MG63 (cell line): Measurements from ENCODE around the gene WSB2. TPM values are rescaled to one million over a fixed set of nuclear protein-coding genes. Genes with fewer than 3 reads are reported as not detected.
"Not testable (repeated sequence)": the region's sequence is repeated elsewhere in the genome, so short reads cannot be mapped to it uniquely, and the experiment has no call there.

Source experiments
- DNase-seq: peaks from one replicate; pipeline ENCODE4 v3.0.0-alpha.2; 2020
- H3K27me3 ChIP-seq: fragments of 250-450 bp; sonication (Bioruptor Pico); 2 replicates; pipeline ENCODE4 v1.5.1; 2020; ENCODE audit warnings: mild to moderate bottlenecking, moderate library complexity
- H3K36me3 ChIP-seq: fragments of 250-450 bp; sonication (Bioruptor Pico); 2 replicates; pipeline ENCODE4 v1.5.1; 2020; ENCODE audit warnings: mild to moderate bottlenecking, moderate library complexity
- H3K4me3 ChIP-seq: fragments of 250-450 bp; sonication (Bioruptor Pico); 2 replicates; pipeline ENCODE4 v1.5.1; 2020; ENCODE audit warnings: mild to moderate bottlenecking, moderate library complexity
- H3K9me3 ChIP-seq: fragments of 250-450 bp; sonication (Bioruptor Pico); 2 replicates; pipeline ENCODE4 v1.5.1; 2020; ENCODE audit warnings: mild to moderate bottlenecking, moderate library complexity
- total RNA-seq: library from RNA; depleted of rRNA; stranded (reverse); fragments of >200 nt; shearing (Covaris generic); gene quantifications from 2 replicates; pipeline ENCODE4 v1.2.3, GENCODE V29; 2014; ENCODE audit warnings: low replicate concordance

WSB2 gene
- total RNA-seq, 1 experiment from 2014 or later, result 158 TPM

GRCh38 chr12:118022097-118022727 is 38.8 kb downstream of the WSB2 start:
- peaks cover 75% of the 10 kb centered on the region for H3K36me3 ChIP-seq
- DNase-seq, H3K4me3 ChIP-seq, H3K27me3 ChIP-seq, H3K9me3 ChIP-seq: not testable (repeated sequence)

- H3K36me3 ChIP-seq, result peaks cover 55% of the 10 kb centered on the region
- no peaks in the 10 kb centered on the region for H3K27me3 ChIP-seq
- no peak for DNase-seq
- H3K9me3 ChIP-seq, result no peaks in the 10 kb centered on the region
- H3K4me3 ChIP-seq, result no peak overlapping the region
These were observed 40.9 kb downstream of the WSB2 start for GRCh38 chr12:118020036-118020435.

GRCh38 chr12:118017926-118018325 is 43.1 kb downstream of the WSB2 start:
- Histone ChIP-seq H3K36me3 (peaks cover 44% of the 10 kb centered on the region), H3K4me3 (peak overlapping the region; percentile 92), H3K27me3 (no peaks in the 10 kb centered on the region), H3K9me3 (no peaks in the 10 kb centered on the region)
- DNase-seq, result no peak

- DNase-seq, result peak; percentile 96
- Histone ChIP-seq H3K4me3 (peak within 1 kb of the TSS; percentile 92), H3K27me3 (no peaks in the 10 kb centered on the region), H3K36me3 (peaks cover 34% of the 10 kb centered on the region), H3K9me3 (no peaks in the 10 kb centered on the region)
These were observed 44.3 kb downstream of the WSB2 start, which contains the start of gene RFC5 for GRCh38 chr12:118016424-118017264. Gene RFC5 (plus strand): TSS chr12:118016703. CDS start chr12:118016828, 125 bp downstream.

- Histone ChIP-seq H3K36me3 (peaks cover 28% of the 10 kb centered on the region), H3K4me3 (peak overlapping the region; percentile 92; the same call in 1 of the 2 replicates), H3K9me3 (no peaks in the 10 kb centered on the region), H3K27me3 (no peaks in the 10 kb centered on the region)
- no peak for DNase-seq
These were observed 45.0 kb downstream of the WSB2 start for GRCh38 chr12:118015944-118016343.

- no peaks in the 10 kb centered on the region for H3K9me3 ChIP-seq
- H3K4me3 ChIP-seq, result no peak overlapping the region
- H3K36me3 ChIP-seq, result peaks cover 22% of the 10 kb centered on the region
- H3K27me3 ChIP-seq, result no peaks in the 10 kb centered on the region
- DNase-seq, result no peak
These were observed 45.7 kb downstream of the WSB2 start for GRCh38 chr12:118015306-118015705.

- Histone ChIP-seq H3K27me3 (no peaks in the 10 kb centered on the region), H3K36me3 (peaks cover 5% of the 10 kb centered on the region; the same call in 1 of the 2 replicates), H3K9me3 (no peaks in the 10 kb centered on the region), H3K4me3 (no peak overlapping the region)
- no peak for DNase-seq
These were observed 47.7 kb downstream of the WSB2 start for GRCh38 chr12:118013283-118013682.

GRCh38 chr12:118011961-118012360 is 49.0 kb downstream of the WSB2 start:
- H3K36me3 ChIP-seq, result no peaks in the 10 kb centered on the region; the same call in 1 of the 2 replicates
- H3K4me3 ChIP-seq, result no peak overlapping the region
- DNase-seq, result no peak
- no peaks in the 10 kb centered on the region for H3K27me3 ChIP-seq
- no peaks in the 10 kb centered on the region for H3K9me3 ChIP-seq

GRCh38 chr12:118011377-118011776 is 49.6 kb downstream of the WSB2 start:
- Histone ChIP-seq H3K9me3 (no peaks in the 10 kb centered on the region), H3K36me3 (no peaks in the 10 kb centered on the region), H3K27me3 (no peaks in the 10 kb centered on the region), H3K4me3 (no peak overlapping the region)
- no peak for DNase-seq

- Histone ChIP-seq H3K9me3 (no peaks in the 10 kb centered on the region), H3K4me3 (no peak overlapping the region), H3K27me3 (no peaks in the 10 kb centered on the region), H3K36me3 (no peaks in the 10 kb centered on the region)
- no peak for DNase-seq
These were observed 50.1 kb downstream of the WSB2 start for GRCh38 chr12:118010903-118011302.

- DNase-seq, H3K4me3 ChIP-seq, H3K27me3 ChIP-seq, H3K36me3 ChIP-seq, H3K9me3 ChIP-seq: not testable (repeated sequence)
These were observed 61.2 kb downstream of the WSB2 start for GRCh38 chr12:117999806-118000205.

GRCh38 chr12:117998719-117999118 is 62.3 kb downstream of the WSB2 start:
- no peak for DNase-seq
- Histone ChIP-seq H3K9me3 (no peaks in the 10 kb centered on the region), H3K36me3 (no peaks in the 10 kb centered on the region), H3K27me3 (no peaks in the 10 kb centered on the region), H3K4me3 (no peak overlapping the region)

- no peaks in the 10 kb centered on the region for H3K27me3 ChIP-seq
- no peak overlapping the region for H3K4me3 ChIP-seq
- no peaks in the 10 kb centered on the region for H3K36me3 ChIP-seq
- H3K9me3 ChIP-seq, result no peaks in the 10 kb centered on the region
- DNase-seq, result no peak
These were observed 66.2 kb downstream of the WSB2 start for GRCh38 chr12:117994551-117995438.

GRCh38 chr12:117986705-117987469 is 74.1 kb downstream of the WSB2 start:
- Histone ChIP-seq H3K4me3 (no peak overlapping the region), H3K36me3 (no peaks in the 10 kb centered on the region), H3K9me3 (no peaks in the 10 kb centered on the region), H3K27me3 (no peaks in the 10 kb centered on the region)
- peak; percentile 42 for DNase-seq

GRCh38 chr12:117985182-117985581 is 75.8 kb downstream of the WSB2 start:
- Histone ChIP-seq H3K36me3 (no peaks in the 10 kb centered on the region), H3K9me3 (no peaks in the 10 kb centered on the region), H3K4me3 (no peak overlapping the region), H3K27me3 (no peaks in the 10 kb centered on the region)
- peak; percentile 69 for DNase-seq
